K562 (cell line): ENCODE results near the gene RPP38. TPM values are rescaled to one million over a fixed set of nuclear protein-coding genes. Genes with fewer than 3 reads are reported as not detected.

ENCODE experiments used
- ATAC-seq: fragments of 200-7000 bp; cut with Tn5 transposase; 3 replicates; pipeline ENCODE4 v1.9.1; 2020; ENCODE audit warnings: moderate library complexity
- BruUV-seq: library from RNA; stranded (reverse); fragments of 400-500 nt; replicated peaks from 2 replicates; lab custom pipeline; 2021; lab: Mats Ljungman, UMichigan
- CTCF ChIA-PET: fragments of 300-600 bp; formaldehyde crosslinking; extraction: SDS; loops from one replicate; lab custom pipeline; 2021; ENCODE audit warnings: low intra/inter-chr PET ratio; lab: Yijun Ruan, JAX
- POLR2A ChIA-PET: fragments of 300-600, 350-650 bp; sonication (Branson Sonifier 250); formaldehyde crosslinking; extraction: SDS; loops from one replicate; lab custom pipeline; 2021; ENCODE audit warnings: antibody characterized with exemption, inconsistent platforms; lab: Yijun Ruan, JAX
- DNase-seq, 4 experiments: peaks; one replicate each; pipeline versions ENCODE4 v3.0.0 to v3.0.0-alpha.2; 2011 to 2018; ENCODE audit warnings: low spot score in 3 of 4, mixed read lengths in 3 of 4; ENCODE audit errors: extremely low read depth in 1 of 4
- FAIRE-seq: peaks from 2 replicates; lab custom pipeline; 2011; peaks lifted over from hg19 to GRCh38; lab: Jason Lieb, UNC
- H2AFZ ChIP-seq: 2 replicates; pipeline ENCODE4 v1.6.0; 2011; ENCODE audit warnings: low read depth, low read length, control low read depth, inconsistent platforms
- H3K27ac ChIP-seq: fragments of 200-600 bp; 3 replicates; pipeline ENCODE4 v1.8.0; 2011; ENCODE audit warnings: low read depth, mild to moderate bottlenecking, control low read depth, inconsistent platforms, low read length, moderate library complexity, mixed read lengths; ENCODE audit errors: extremely low read depth
- H3K27me3 ChIP-seq, 2 experiments: fragments of 300-600 bp in 1 of 2; 2 replicates in 1 of 2; 3 replicates in 1 of 2; pipeline versions ENCODE4 v1.6.0 to v1.8.0; 2011; ENCODE audit warnings: inconsistent platforms in 2 of 2, low read length in 2 of 2, mild to moderate bottlenecking in 1 of 2, mixed read lengths in 1 of 2, moderate library complexity in 1 of 2; ENCODE audit not compliant: control insufficient read depth in 2 of 2, insufficient read depth in 2 of 2
- H3K36me3 ChIP-seq: fragments of 300-600 bp; 3 replicates; pipeline ENCODE4 v1.8.0; 2011; ENCODE audit warnings: mild to moderate bottlenecking, low read length, inconsistent platforms; ENCODE audit not compliant: control insufficient read depth, insufficient read depth
- H3K4me1 ChIP-seq, 2 experiments: fragments of 200-600 bp in 1 of 2; replicated peaks in 1 of 2; 2 replicates in 1 of 2; 3 replicates in 1 of 2; pipeline versions ENCODE4 v1.5.1 to v1.8.0; 2011; ENCODE audit warnings: inconsistent platforms in 2 of 2, low read length in 2 of 2, mild to moderate bottlenecking in 1 of 2, mixed read lengths in 1 of 2, moderate library complexity in 1 of 2; ENCODE audit not compliant: control insufficient read depth in 2 of 2, insufficient read depth in 2 of 2
- H3K4me2 ChIP-seq: 2 replicates; pipeline ENCODE4 v1.6.1; 2011; ENCODE audit warnings: low read length, control low read depth, inconsistent platforms, mixed read lengths; ENCODE audit not compliant: insufficient read depth
- H3K4me3 ChIP-seq: fragments of 200-600 bp; sonication (generic), shearing (Covaris generic); 2 replicates; pipeline ENCODE4 v1.5.1; 2016; ENCODE audit warnings: control low read depth, inconsistent platforms
- H3K79me2 ChIP-seq: fragments of 200-600 bp; 3 replicates; pipeline ENCODE4 v1.8.0; 2011; ENCODE audit warnings: low read length, inconsistent platforms; ENCODE audit not compliant: control insufficient read depth, insufficient read depth
- H3K9ac ChIP-seq, 2 experiments: 2 replicates each; pipeline versions ENCODE4 v1.6.0 to v1.6.1; 2011; ENCODE audit warnings: low read depth in 2 of 2, low read length in 2 of 2, control low read depth in 1 of 2, inconsistent platforms in 1 of 2, mild to moderate bottlenecking in 1 of 2, mixed read lengths in 1 of 2; ENCODE audit not compliant: insufficient read depth in 1 of 2
- H3K9me1 ChIP-seq: one replicate; pipeline ENCODE4 v1.6.0; 2011; ENCODE audit warnings: inconsistent platforms, mild to moderate bottlenecking, low read length, moderate library complexity; ENCODE audit not compliant: control insufficient read depth, insufficient read depth
- H3K9me3 ChIP-seq: replicated peaks from 2 replicates; pipeline ENCODE4 v1.5.1; 2011; ENCODE audit warnings: low read depth, low read length, inconsistent platforms; ENCODE audit not compliant: control insufficient read depth, insufficient read depth
- H4K20me1 ChIP-seq: replicated peaks from 2 replicates; pipeline ENCODE4 v1.6.1; 2011; ENCODE audit warnings: low read length, inconsistent platforms, mixed read lengths; ENCODE audit not compliant: control insufficient read depth, insufficient read depth
- BRD4 ChIP-seq: fragments of 200-600 bp; sonication (generic); IDR thresholded peaks from 2 replicates; pipeline ENCODE4 v1.6.1; 2017; ENCODE audit warnings: inconsistent platforms
- MEF2D ChIP-seq: conservative IDR thresholded peaks from 2 replicates; pipeline ENCODE4 v1.6.1; 2016; ENCODE audit warnings: low read depth, missing genetic modification characterization, missing compliant biosample characterization
- NFYB ChIP-seq: IDR thresholded peaks from 2 replicates; pipeline ENCODE4 v1.6.1; 2011; ENCODE audit warnings: mild to moderate bottlenecking, moderate library complexity; ENCODE audit not compliant: insufficient read length; ENCODE audit errors: extremely low read depth
- PHF20 ChIP-seq: fragments of 450-650 bp; IDR thresholded peaks from 2 replicates; pipeline ENCODE4 v1.6.1; 2018; ENCODE audit not compliant: partially characterized antibody
- SMAD3 ChIP-seq: fragments of 450-650 bp; formaldehyde crosslinking; conservative IDR thresholded peaks from 2 replicates; pipeline ENCODE4 v1.4.0; 2020; ENCODE audit warnings: mild to moderate bottlenecking
- SRSF7 ChIP-seq: fragments of 200-400 bp; formaldehyde crosslinking; optimal IDR thresholded peaks from 2 replicates; pipeline ENCODE3; 2017; ENCODE audit warnings: mild to moderate bottlenecking, low read depth, low read length
- ZKSCAN3 ChIP-seq: fragments of 250-450 bp; sonication (Bioruptor Pico); IDR thresholded peaks from 2 replicates; pipeline ENCODE4 v1.4.0; 2020
- WGBS: fragments of 100-300 bp; shearing (Covaris generic); methylation state at CpG from one replicate; pipeline ENCODE4 v1.1.6; 2016; ENCODE audit warnings: low coverage, mixed read lengths; ENCODE audit not compliant: insufficient coverage; ENCODE audit errors: missing lambda C conversion rate; 5-methylcytosine and 5-hydroxymethylcytosine counted together
- in situ Hi-C: fragments of 300-500 bp; cut with MboI; formaldehyde crosslinking; loops from 4 replicates; pipeline ENCODE4 v1.15.0; 2018; ENCODE audit warnings: inconsistent platforms, mixed read lengths
- intact Hi-C: fragments of 100-400 bp; cut with micrococcal nuclease; formaldehyde crosslinking; loops from 2 replicates; pipeline ENCODE4 v1.14.2; 2022
- polyA plus RNA-seq, 8 experiments: library from polyadenylated mRNA; depleted of rRNA in 4 of 8; stranded (reverse) in 5 of 8; unstranded in 3 of 8; fragments of >200 nt; fragmentation: Nextera tagmentation in 2 of 8; fragmentation: Illumina TruSeq in 1 of 8; extraction: Ambion mirVana in 2 of 8; extraction: Trizol in 1 of 8; gene quantifications; 2 replicates each; pipeline versions ENCODE4 v1.2.1 to v1.2.3, GENCODE V29; 2011 to 2014; ENCODE audit warnings: inconsistent platforms in 1 of 8, missing spikeins in 1 of 8
- total RNA-seq, 7 experiments: library from RNA; depleted of rRNA in 6 of 7; stranded (reverse); fragments of >200 nt in 6 of 7; fragmentation: Illumina TruSeq in 2 of 7; extraction: Trizol in 2 of 7; gene quantifications; 2 replicates each; pipeline versions ENCODE4 v1.2.1 to v1.2.3, GENCODE V29; 2011 to 2021; ENCODE audit warnings: low replicate concordance in 1 of 7
- TF ChIP-seq, protein P1 (sequence below): fragments of 250-450 bp; sonication (Bioruptor Pico); IDR thresholded peaks from 2 replicates; pipeline ENCODE4 v1.4.0; 2020; ENCODE audit warnings: mild to moderate bottlenecking, moderate library complexity, borderline replicate concordance

The RPP38 gene
- total and polyA plus RNA-seq, 9 of the 15 experiments (the other 6 are each of a cell fraction or from before 2014, with no cell fraction given): 26.3 to 58.6 (median 33.8) TPM

DNA sequence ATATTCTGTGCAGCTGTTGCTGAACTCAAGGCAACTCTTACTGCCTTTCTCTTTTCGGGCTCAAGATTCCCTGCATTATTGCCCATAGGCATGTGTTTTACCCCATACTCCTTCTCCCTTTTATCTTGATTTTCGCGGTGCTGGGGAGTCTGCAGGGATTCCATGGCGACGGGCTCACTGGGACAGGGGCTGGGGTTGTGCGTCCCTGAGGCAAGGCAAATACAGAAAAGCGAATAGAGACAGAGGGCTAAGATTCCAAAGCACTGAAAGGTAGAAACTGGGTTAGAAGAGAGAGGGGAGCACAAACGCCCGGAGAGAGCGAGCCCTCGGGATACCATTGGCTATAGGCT is 519 bp upstream of the RPP38 start (continued):
- TF ChIP-seq, protein P1, sequence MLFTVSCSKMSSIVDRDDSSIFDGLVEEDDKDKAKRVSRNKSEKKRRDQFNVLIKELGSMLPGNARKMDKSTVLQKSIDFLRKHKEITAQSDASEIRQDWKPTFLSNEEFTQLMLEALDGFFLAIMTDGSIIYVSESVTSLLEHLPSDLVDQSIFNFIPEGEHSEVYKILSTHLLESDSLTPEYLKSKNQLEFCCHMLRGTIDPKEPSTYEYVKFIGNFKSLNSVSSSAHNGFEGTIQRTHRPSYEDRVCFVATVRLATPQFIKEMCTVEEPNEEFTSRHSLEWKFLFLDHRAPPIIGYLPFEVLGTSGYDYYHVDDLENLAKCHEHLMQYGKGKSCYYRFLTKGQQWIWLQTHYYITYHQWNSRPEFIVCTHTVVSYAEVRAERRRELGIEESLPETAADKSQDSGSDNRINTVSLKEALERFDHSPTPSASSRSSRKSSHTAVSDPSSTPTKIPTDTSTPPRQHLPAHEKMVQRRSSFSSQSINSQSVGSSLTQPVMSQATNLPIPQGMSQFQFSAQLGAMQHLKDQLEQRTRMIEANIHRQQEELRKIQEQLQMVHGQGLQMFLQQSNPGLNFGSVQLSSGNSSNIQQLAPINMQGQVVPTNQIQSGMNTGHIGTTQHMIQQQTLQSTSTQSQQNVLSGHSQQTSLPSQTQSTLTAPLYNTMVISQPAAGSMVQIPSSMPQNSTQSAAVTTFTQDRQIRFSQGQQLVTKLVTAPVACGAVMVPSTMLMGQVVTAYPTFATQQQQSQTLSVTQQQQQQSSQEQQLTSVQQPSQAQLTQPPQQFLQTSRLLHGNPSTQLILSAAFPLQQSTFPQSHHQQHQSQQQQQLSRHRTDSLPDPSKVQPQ (CRISPR knock-in tag): no peak
- TF ChIP-seq SMAD3 (CRISPR knock-in tag): no peak
- TF ChIP-seq MEF2D (tag): no peak
- TF ChIP-seq NFYB: peak; percentile 38
- no peak for TF ChIP-seq BRD4

DNA sequence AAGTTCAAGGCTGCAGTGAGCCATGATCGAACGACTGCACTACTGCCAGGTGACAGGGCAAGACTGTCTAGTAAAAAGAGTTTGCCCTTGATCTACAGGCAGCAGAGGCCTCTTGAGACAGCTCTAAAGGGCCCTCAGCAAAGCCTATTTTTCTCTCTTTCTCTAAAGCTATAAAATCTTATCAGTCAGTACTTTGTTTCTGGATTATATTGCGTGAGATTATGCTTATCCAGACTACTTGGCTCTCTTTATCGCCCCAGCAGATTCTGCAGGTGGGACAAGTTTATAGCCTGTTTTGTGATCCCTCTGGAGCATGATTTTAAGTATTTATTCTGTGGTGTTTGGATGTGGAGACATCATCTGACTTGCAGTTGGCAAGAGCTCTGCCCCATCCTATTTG is 2.7 kb downstream of the RPP38 start:
- H2AFZ ChIP-seq: no peak overlapping the region
- no peak overlapping the region for H3K4me3 ChIP-seq
- POLR2A ChIA-PET: interaction anchor here (1.0 to 1.5 kb wide), 3 partner anchors 8 to 16 kb away, joined by 3 to 4 read pairs (median 3); no protein-coding TSS in a partner anchor
- H3K36me3 ChIP-seq: peaks cover 56% of the 10 kb centered on the region
- peaks cover 11 to 26% of the 10 kb centered on the region in 2 experiments; a peak in 4 of 5 replicates for H3K4me1 ChIP-seq
- H3K79me2 ChIP-seq: peaks cover 54% of the 10 kb centered on the region
- peaks cover 9% of the 10 kb centered on the region; the same call in 1 of the 2 replicates for H4K20me1 ChIP-seq
- no TSS peak for BruUV-seq
- H3K4me2 ChIP-seq: no peak overlapping the region
- DNase-seq: no peak
- no peaks in the 10 kb centered on the region for H3K27me3 ChIP-seq
- in situ Hi-C loops: loop anchor here (5.0 kb wide), 1 partner anchor 113 kb away; no protein-coding TSS in a partner anchor
- CTCF ChIA-PET: no interaction called here
- WGBS: 60% methylated on average over 4 of the region's 4 CpGs
- intact Hi-C loops: loop anchor here (10.0 kb wide), 1 partner anchor 565 kb away; no protein-coding TSS in a partner anchor
- H3K9me3 ChIP-seq: no peaks in the 10 kb centered on the region
- TF ChIP-seq PHF20 (no peak), ZKSCAN3 (no peak), SRSF7 (no peak)
- no peak overlapping the region for H3K9ac ChIP-seq
- FAIRE-seq: no peak
- H3K27ac ChIP-seq: no peak overlapping the region
- no peak for ATAC-seq
- no peaks in the 10 kb centered on the region for H3K9me1 ChIP-seq
